Ramos (cell line): ENCODE measurements around the gene ATG9B.

ENCODE experiments used
- in situ Hi-C: fragments of 300-500 bp; cut with MboI; formaldehyde crosslinking; loops from one replicate; pipeline ENCODE4 v1.14.3; 2022; ENCODE audit warnings: low sequenced_read_pairs; ENCODE audit not compliant: unreplicated experiment

ATG9B gene

DNA sequence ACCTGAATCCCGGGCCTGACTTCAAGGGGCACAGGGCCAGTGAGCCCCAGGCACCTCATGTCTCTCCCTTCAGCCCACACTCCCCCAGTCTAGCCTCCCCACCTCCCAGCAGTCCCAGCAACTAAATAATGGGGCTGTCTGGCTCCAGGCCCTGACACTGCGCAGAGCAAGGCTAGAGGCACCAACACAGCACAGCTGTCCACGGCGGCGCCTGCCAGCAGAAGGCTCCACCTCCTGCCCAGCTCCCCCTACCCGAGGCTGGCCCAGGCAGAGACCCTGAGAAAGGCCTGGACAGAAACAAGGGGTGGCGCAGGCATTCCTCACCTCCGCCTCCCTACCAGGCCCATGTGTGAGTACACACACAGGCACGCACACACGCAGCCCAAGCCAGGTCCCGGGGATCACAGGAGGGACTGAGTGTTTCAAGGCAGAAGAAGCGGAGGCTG is 52.2 kb downstream of the ATG9B start:
- in situ Hi-C loops, result no loop called here

GRCh38 chr7:150971242-150972022 is 52.9 kb downstream of the ATG9B start:
- in situ Hi-C loops, result no loop called here

DNA sequence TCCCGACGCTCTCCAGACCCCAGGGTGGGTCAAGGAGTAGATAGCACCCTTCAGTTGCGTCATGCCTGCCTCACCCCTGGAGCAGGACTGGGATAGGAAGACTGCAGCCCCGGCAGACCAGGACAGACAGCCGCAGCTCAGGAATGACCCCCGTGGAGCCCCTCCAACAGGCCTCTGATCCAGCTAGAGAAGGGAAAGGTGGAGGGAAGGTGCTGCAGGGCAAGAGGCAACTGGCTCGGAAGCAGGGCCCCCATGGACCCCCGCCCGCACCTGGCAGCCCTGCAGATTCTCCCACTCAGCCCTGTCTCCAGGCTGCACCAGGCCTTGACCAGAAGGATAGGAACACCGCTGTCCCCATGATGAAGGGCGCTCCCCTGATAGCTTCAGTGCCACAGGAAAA is 53.9 kb downstream of the ATG9B start:
- in situ Hi-C loops, result no loop called here

GRCh38 chr7:150969475-150969874 is 54.8 kb downstream of the ATG9B start:
- in situ Hi-C loops, result no loop called here

DNA sequence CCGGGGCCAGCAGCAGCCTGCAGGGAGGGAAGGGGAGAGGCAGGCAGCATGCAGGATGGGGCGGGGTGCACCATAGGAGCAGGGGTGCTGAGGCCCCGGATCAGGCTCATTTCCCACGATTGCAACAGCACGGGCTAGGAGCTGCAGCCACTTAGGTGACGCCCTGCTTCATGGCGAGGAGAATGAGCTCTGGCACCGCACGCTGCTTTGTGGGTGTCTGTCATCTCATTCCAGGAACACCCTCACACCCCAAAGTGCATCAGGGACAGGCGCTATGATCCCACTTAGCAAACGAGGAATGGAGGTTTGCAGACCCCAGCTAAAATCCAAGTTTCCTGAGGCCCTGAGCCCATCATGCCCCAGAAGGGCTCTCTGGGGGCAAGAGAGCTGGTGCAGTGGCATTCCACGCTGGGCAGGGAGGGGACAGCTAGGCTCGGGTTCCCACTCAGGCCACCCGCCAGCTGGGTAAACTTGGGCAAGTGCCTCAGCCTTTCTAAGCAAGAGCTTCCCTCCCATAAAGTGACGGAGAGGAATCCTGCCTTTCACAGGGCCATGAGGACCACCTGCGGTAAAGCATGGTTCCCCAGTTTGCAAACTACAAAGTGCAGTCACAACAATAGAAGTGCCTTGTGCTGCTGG is 55.4 kb downstream of the ATG9B start:
- in situ Hi-C loops, result no loop called here

- in situ Hi-C loops, result no loop called here
Measured at GRCh38 chr7:150968056-150968733, 56.1 kb downstream of the ATG9B start.

- in situ Hi-C loops, result no loop called here
Measured at GRCh38 chr7:150967349-150967748, 56.9 kb downstream of the ATG9B start.

DNA sequence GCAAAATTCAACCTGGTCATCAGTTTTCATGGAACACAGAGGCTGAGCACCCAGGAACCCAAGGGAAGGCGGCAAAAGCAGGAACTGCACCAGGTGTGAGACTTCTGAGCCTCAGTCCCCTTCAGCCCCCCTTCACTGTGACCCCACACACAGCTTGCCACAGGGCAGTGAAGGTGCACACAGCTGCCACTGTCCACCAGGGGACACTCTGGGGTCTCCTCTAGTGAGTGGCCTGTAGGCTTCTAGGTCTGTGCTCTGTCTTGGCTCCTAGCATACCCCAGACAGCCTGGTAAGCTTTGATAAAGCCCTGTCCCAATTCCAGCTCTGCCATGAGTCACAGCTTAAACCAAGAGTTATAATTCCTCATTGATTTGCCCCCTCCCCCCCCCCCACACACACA is 58.3 kb downstream of the ATG9B start:
- in situ Hi-C loops, result no loop called here

DNA sequence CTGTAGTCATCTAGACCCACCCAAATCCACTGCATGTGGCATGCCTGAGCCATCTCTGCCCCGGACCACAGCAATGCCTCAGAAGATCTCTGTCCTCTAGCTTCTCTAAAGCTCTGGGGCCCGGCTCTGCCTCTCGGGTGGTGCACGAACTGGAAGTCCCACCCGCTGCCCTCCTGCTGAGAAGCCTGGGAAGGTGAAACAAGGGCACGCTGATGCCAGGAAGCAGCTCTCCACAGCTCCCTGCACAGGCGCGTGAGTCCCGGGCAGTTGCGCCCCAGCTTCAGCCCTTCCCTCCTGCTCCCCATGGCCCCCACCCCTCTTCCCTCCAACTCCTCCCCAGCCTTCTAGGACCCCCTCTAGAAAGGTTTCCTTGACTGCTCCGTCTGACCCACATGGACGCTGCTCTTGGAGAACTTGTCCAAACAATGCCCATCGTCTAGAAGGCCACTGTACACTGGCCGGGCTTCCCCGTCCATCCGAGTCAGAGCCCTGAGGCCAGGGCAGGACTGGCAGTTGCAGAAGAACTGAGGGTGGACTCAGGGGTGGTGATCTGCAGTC is 58.9 kb downstream of the ATG9B start:
- in situ Hi-C loops, result no loop called here
